H9 (cell line): ENCODE data around the gene KDM1B. TPM values are rescaled to one million over a fixed set of nuclear protein-coding genes. Genes with fewer than 3 reads are reported as not detected.
"Not testable (repeated sequence)": the region's sequence is repeated elsewhere in the genome, so short reads cannot be mapped to it uniquely, and the experiment has no call there.

ENCODE experiments used
- DNase-seq: peaks from one replicate; pipeline ENCODE4 v3.0.0-alpha.2; 2017
- H2AFZ ChIP-seq: one replicate; pipeline ENCODE4 v1.6.1; 2013; ENCODE audit warnings: mild to moderate bottlenecking, low read length, control low read depth, moderate library complexity
- H2AK5ac ChIP-seq: 2 replicates; pipeline ENCODE4 v1.6.1; 2013; ENCODE audit warnings: low read length, control low read depth, mixed read lengths; ENCODE audit not compliant: insufficient read length
- H2BK120ac ChIP-seq: one replicate; pipeline ENCODE4 v1.6.1; 2013; ENCODE audit warnings: low read depth, mild to moderate bottlenecking, low read length, control low read depth, inconsistent platforms; ENCODE audit not compliant: poor library complexity, severe bottlenecking
- H2BK12ac ChIP-seq: 2 replicates; pipeline ENCODE4 v1.6.1; 2013; ENCODE audit warnings: low read length, control low read depth, mixed read lengths, low read depth; ENCODE audit not compliant: insufficient read length
- H2BK15ac ChIP-seq: 2 replicates; pipeline ENCODE4 v1.6.1; 2013; ENCODE audit warnings: low read depth, low read length, control low read depth
- H2BK20ac ChIP-seq: one replicate; pipeline ENCODE4 v1.6.1; 2013; ENCODE audit warnings: low read depth, mild to moderate bottlenecking, low read length, control low read depth, inconsistent platforms; ENCODE audit not compliant: poor library complexity, severe bottlenecking
- H2BK5ac ChIP-seq: 2 replicates; pipeline ENCODE4 v1.6.1; 2013; ENCODE audit warnings: low read length, control low read depth, mixed read lengths; ENCODE audit not compliant: insufficient read length
- H3K14ac ChIP-seq: 2 replicates; pipeline ENCODE4 v1.6.1; 2013; ENCODE audit warnings: low read length, control low read depth; ENCODE audit not compliant: insufficient read depth
- H3K18ac ChIP-seq: 2 replicates; pipeline ENCODE4 v1.6.1; 2013; ENCODE audit warnings: low read depth, mild to moderate bottlenecking, mixed read lengths, low read length, control low read depth; ENCODE audit not compliant: insufficient read length
- H3K23ac ChIP-seq: 2 replicates; pipeline ENCODE4 v1.6.1; 2013; ENCODE audit warnings: low read length, control low read depth, mixed read lengths, low read depth; ENCODE audit not compliant: insufficient read length
- H3K23me2 ChIP-seq: 2 replicates; pipeline ENCODE4 v1.6.1; 2013; ENCODE audit warnings: low read depth, mild to moderate bottlenecking, mixed read lengths, low read length, control low read depth; ENCODE audit not compliant: insufficient read length, poor library complexity, severe bottlenecking
- H3K27ac ChIP-seq: 2 replicates; pipeline ENCODE4 v1.5.1; 2013; ENCODE audit warnings: low read length, control low read depth, mixed read lengths, low read depth; ENCODE audit not compliant: insufficient read length
- H3K27me3 ChIP-seq: 2 replicates; pipeline ENCODE4 v1.6.1; 2013; ENCODE audit warnings: low read length, control low read depth, inconsistent platforms; ENCODE audit not compliant: insufficient read depth
- H3K4ac ChIP-seq: 2 replicates; pipeline ENCODE4 v1.6.1; 2013; ENCODE audit warnings: low read depth, mild to moderate bottlenecking, control low read depth, inconsistent platforms, low read length, moderate library complexity
- H3K4me1 ChIP-seq: 2 replicates; pipeline ENCODE4 v1.6.1; 2013; ENCODE audit warnings: low read length, control low read depth, inconsistent platforms; ENCODE audit not compliant: insufficient read depth
- H3K4me2 ChIP-seq: 2 replicates; pipeline ENCODE4 v1.6.1; 2013; ENCODE audit warnings: low read length, control low read depth, mixed read lengths; ENCODE audit not compliant: insufficient read length, insufficient read depth
- H3K56ac ChIP-seq: 2 replicates; pipeline ENCODE4 v1.6.1; 2013; ENCODE audit warnings: low read depth, mild to moderate bottlenecking, mixed read lengths, low read length, control low read depth; ENCODE audit not compliant: insufficient read length
- H3K79me1 ChIP-seq: 2 replicates; pipeline ENCODE4 v1.6.1; 2013; ENCODE audit warnings: low read depth, mild to moderate bottlenecking, moderate library complexity, low read length, control low read depth, inconsistent platforms; ENCODE audit not compliant: insufficient read depth, poor library complexity, severe bottlenecking
- H3K79me2 ChIP-seq: 2 replicates; pipeline ENCODE4 v1.6.1; 2013; ENCODE audit warnings: low read length, control low read depth, inconsistent platforms; ENCODE audit not compliant: insufficient read depth
- H3K9ac ChIP-seq: 2 replicates; pipeline ENCODE4 v1.6.1; 2013; ENCODE audit warnings: low read length, control low read depth, mixed read lengths; ENCODE audit not compliant: insufficient read length; ENCODE audit errors: extremely low read depth
- H3K9me3 ChIP-seq: one replicate; pipeline ENCODE4 v1.6.1; 2013; ENCODE audit warnings: low read depth, low read length, inconsistent platforms; ENCODE audit not compliant: control insufficient read depth
- H3T11ph ChIP-seq: one replicate; pipeline ENCODE4 v1.6.1; 2013; ENCODE audit warnings: mild to moderate bottlenecking, low read length, control low read depth, inconsistent platforms
- H4K20me1 ChIP-seq: one replicate; pipeline ENCODE4 v1.6.1; 2013; ENCODE audit not compliant: control insufficient read depth, insufficient read length, insufficient read depth
- H4K5ac ChIP-seq: 2 replicates; pipeline ENCODE4 v1.6.1; 2013; ENCODE audit warnings: low read depth, mild to moderate bottlenecking, mixed read lengths, low read length, control low read depth; ENCODE audit not compliant: insufficient read length
- H4K8ac ChIP-seq: replicated peaks from 2 replicates; pipeline ENCODE4 v1.6.1; 2013; ENCODE audit warnings: low read length, control low read depth, mixed read lengths, low read depth; ENCODE audit not compliant: insufficient read length
- H4K91ac ChIP-seq: 2 replicates; pipeline ENCODE4 v1.6.1; 2013; ENCODE audit warnings: low read depth, mild to moderate bottlenecking, moderate library complexity, mixed read lengths, low read length, control low read depth; ENCODE audit not compliant: insufficient read length
- H3K27ac Mint-ChIP-seq, 3 experiments: 2 replicates in 2 of 3; 3 replicates in 1 of 3; pipeline ENCODE4 v1.8.0; 2020 to 2021; ENCODE audit warnings: mixed read lengths in 3 of 3, mild to moderate bottlenecking in 1 of 3, moderate library complexity in 1 of 3
- H3K27me3 Mint-ChIP-seq: 2 replicates; pipeline ENCODE4 v1.8.0; 2021; ENCODE audit warnings: low read depth, mild to moderate bottlenecking, moderate library complexity, mixed read lengths
- H3K36me3 Mint-ChIP-seq, 3 experiments: 2 replicates in 2 of 3; 3 replicates in 1 of 3; pipeline ENCODE4 v1.8.0; 2020 to 2021; ENCODE audit warnings: low read depth in 3 of 3, mixed read lengths in 3 of 3; ENCODE audit not compliant: insufficient read depth in 1 of 3
- H3K4me1 Mint-ChIP-seq, 2 experiments: 2 replicates each; pipeline ENCODE4 v1.8.0; 2020; ENCODE audit warnings: mixed read lengths in 2 of 2
- H3K4me3 Mint-ChIP-seq, 2 experiments: 2 replicates in 1 of 2; 3 replicates in 1 of 2; pipeline ENCODE4 v1.8.0; 2020 to 2021; ENCODE audit warnings: mild to moderate bottlenecking in 2 of 2, mixed read lengths in 2 of 2, moderate library complexity in 1 of 2
- H3K9me3 Mint-ChIP-seq, 2 experiments: 2 replicates in 1 of 2; 3 replicates in 1 of 2; pipeline ENCODE4 v1.8.0; 2020; ENCODE audit warnings: mild to moderate bottlenecking in 2 of 2, mixed read lengths in 2 of 2, moderate library complexity in 1 of 2
- CTCF ChIP-seq: fragments of 200-600 bp; sonication (generic); conservative IDR thresholded peaks from 3 replicates; pipeline ENCODE4 v1.8.0; 2021; ENCODE audit warnings: antibody characterized with exemption, mild to moderate bottlenecking
- WGBS: extraction: QIAGEN DNeasy Blood & Tissue Kit; methylation state at CpG from one replicate; pipeline ENCODE4 v1.1.7; 2013; ENCODE audit warnings: missing lambda C conversion rate, low lambda C conversion rate, mixed read lengths; ENCODE audit not compliant: insufficient read length; ENCODE audit errors: extremely low coverage; 5-methylcytosine and 5-hydroxymethylcytosine counted together
- total RNA-seq: library from RNA; stranded (reverse); gene quantifications from 2 replicates; pipeline ENCODE4 v1.2.1, GENCODE V29; 2021

The KDM1B gene
- total RNA-seq, 1 experiment from 2014 or later = 5.4 TPM

- Histone ChIP-seq H2BK120ac (no peak overlapping the region), H2BK5ac (no peak overlapping the region), H3K4ac (no peak overlapping the region), H3K56ac (no peak overlapping the region), H4K5ac (no peak overlapping the region), H3K9ac (no peak overlapping the region), H2AFZ (no peak overlapping the region), H4K8ac (no peak overlapping the region), H2BK12ac (no peak overlapping the region), H3T11ph (no peak overlapping the region), H3K79me1 (no peaks in the 10 kb centered on the region), H3K9me3 (no peaks in the 10 kb centered on the region), H3K4me1 (no peaks in the 10 kb centered on the region), H3K79me2 (no peaks in the 10 kb centered on the region), H4K91ac (no peak overlapping the region), H3K18ac (no peak overlapping the region), H2BK15ac (no peak overlapping the region), H2AK5ac (no peak overlapping the region), H3K14ac (no peak overlapping the region), H3K27ac (no peak overlapping the region), H3K4me2 (no peak overlapping the region), H3K23ac (no peak overlapping the region), H2BK20ac (no peak overlapping the region), H4K20me1 (no peaks in the 10 kb centered on the region), H3K23me2 (no peaks in the 10 kb centered on the region), H3K27me3 (no peaks in the 10 kb centered on the region)
- 100% methylated on average over 1 of the region's 5 CpGs for WGBS
- Mint-ChIP-seq H3K36me3 (peaks cover 0 to 17% (median 14%) of the 10 kb centered on the region in 3 experiments; a peak in 6 of 7 replicates), H3K27me3 (no peaks in the 10 kb centered on the region), H3K9me3 (no peaks in the 10 kb centered on the region), H3K4me1 (peaks cover 9 to 10% of the 10 kb centered on the region in 2 experiments), H3K27ac (no peak overlapping the region), H3K4me3 (no peak overlapping the region)
- no peak for TF ChIP-seq CTCF
- DNase-seq = no peak
These were observed 6.8 kb upstream of the KDM1B start for GRCh38 chr6:18148304-18149025.

GRCh38 chr6:18151391-18151790 lies 3.8 kb upstream of the KDM1B start:
- H2AK5ac ChIP-seq, H3K27me3 Mint-ChIP-seq, H4K5ac ChIP-seq, H3T11ph ChIP-seq, H3K79me2 ChIP-seq, H3K27ac ChIP-seq, H3K4me3 Mint-ChIP-seq, DNase-seq, H4K8ac ChIP-seq, H4K20me1 ChIP-seq, H3K23ac ChIP-seq, H2BK120ac ChIP-seq, H2BK15ac ChIP-seq, H3K4ac ChIP-seq, H3K4me2 ChIP-seq, H3K79me1 ChIP-seq, H3K18ac ChIP-seq, H2BK20ac ChIP-seq, H3K9me3 ChIP-seq, H3K14ac ChIP-seq, H2BK5ac ChIP-seq, H3K56ac ChIP-seq, H3K9me3 Mint-ChIP-seq, H3K27me3 ChIP-seq, H3K9ac ChIP-seq, H3K4me1 ChIP-seq, H2BK12ac ChIP-seq, H3K27ac Mint-ChIP-seq, H4K91ac ChIP-seq, H2AFZ ChIP-seq: not testable (repeated sequence)
- Mint-ChIP-seq H3K4me1 (peaks cover 20 to 23% of the 10 kb centered on the region in 2 experiments), H3K36me3 (peaks cover 2 to 17% (median 12%) of the 10 kb centered on the region in 3 experiments; a peak in 6 of 7 replicates)
- WGBS = no CpG with 5 or more reads among the region's 3 CpGs
- H3K23me2 ChIP-seq = peaks cover 12% of the 10 kb centered on the region
